Natural killer cell (primary cell): ENCODE data around the gene RGMA. TPM values are rescaled to one million over a fixed set of nuclear protein-coding genes. Genes with fewer than 3 reads are reported as not detected.

Experiments used
- ATAC-seq, 3 donors: fragments of 150-1000 bp in 2 of 3; fragments of 200-7000 bp in 1 of 3; cut with Tn5 transposase; 1 replicate in 1 of 3; 2 replicates in 2 of 3; pipeline ENCODE4 v1.10.0; 2021; ENCODE audit warnings: mild to moderate bottlenecking in 2 of 3, moderate library complexity in 2 of 3
- DNase-seq, 2 donors: peaks; one replicate each; pipeline versions ENCODE4 v3.0.0 to v3.0.0-alpha.2; 2013 to 2021; ENCODE audit warnings: mixed read lengths in 1 of 2
- H3K27ac ChIP-seq: one replicate; pipeline ENCODE4 v1.5.1; 2013; ENCODE audit warnings: mild to moderate bottlenecking, low read length
- H3K27me3 ChIP-seq: one replicate; pipeline ENCODE4 v1.6.1; 2013; ENCODE audit warnings: low read length; ENCODE audit not compliant: control insufficient read depth, insufficient read depth
- H3K36me3 ChIP-seq: one replicate; pipeline ENCODE4 v1.6.1; 2013; ENCODE audit warnings: low read length; ENCODE audit not compliant: control insufficient read depth, insufficient read depth
- H3K4me1 ChIP-seq: one replicate; pipeline ENCODE4 v1.6.1; 2013; ENCODE audit warnings: low read length; ENCODE audit not compliant: control insufficient read depth, insufficient read depth
- H3K4me3 ChIP-seq: one replicate; pipeline ENCODE4 v1.5.1; 2013; ENCODE audit warnings: low read length
- H3K9me3 ChIP-seq: one replicate; pipeline ENCODE4 v1.6.1; 2013; ENCODE audit warnings: low read length; ENCODE audit not compliant: control insufficient read depth, insufficient read depth
- H3K27ac Mint-ChIP-seq, 2 donors: one replicate each; pipeline ENCODE4 v1.8.0; 2022; ENCODE audit warnings: mild to moderate bottlenecking in 2 of 2, mixed read lengths in 2 of 2, moderate library complexity in 1 of 2
- H3K27me3 Mint-ChIP-seq, 2 donors: one replicate each; pipeline ENCODE4 v1.8.0; 2022; ENCODE audit warnings: low read depth in 2 of 2, mixed read lengths in 2 of 2
- H3K36me3 Mint-ChIP-seq: one replicate; pipeline ENCODE4 v1.8.0; 2022; ENCODE audit warnings: mixed read lengths
- H3K4me1 Mint-ChIP-seq, 2 donors: one replicate each; pipeline ENCODE4 v1.8.0; 2022; ENCODE audit warnings: mixed read lengths in 2 of 2
- H3K4me3 Mint-ChIP-seq: one replicate; pipeline ENCODE4 v1.8.0; 2022; ENCODE audit warnings: mild to moderate bottlenecking, moderate library complexity, mixed read lengths
- H3K9me3 Mint-ChIP-seq, 2 donors: one replicate each; pipeline ENCODE4 v1.8.0; 2022; ENCODE audit warnings: mixed read lengths in 2 of 2
- WGBS: methylation state at CpG from one replicate; pipeline ENCODE4 v1.1.7; 2013; ENCODE audit warnings: missing lambda C conversion rate; ENCODE audit not compliant: insufficient coverage; 5-methylcytosine and 5-hydroxymethylcytosine counted together
- intact Hi-C: fragments of 100-400 bp; cut with micrococcal nuclease; formaldehyde crosslinking; loops from one replicate; pipeline ENCODE4 v1.14.2; 2022
- total RNA-seq, 4 donors: library from RNA; stranded (reverse); fragments of 120-200 nt in 1 of 4; gene quantifications; one replicate each; pipeline versions ENCODE4 v1.2.3 to v1.2.4, GENCODE V29; 2013 to 2022
- TF ChIP-seq, protein P1 (sequence below): fragments of 200-600 bp; IDR thresholded peaks from one replicate; pipeline ENCODE4 v1.8.0; 2022; ENCODE audit warnings: antibody characterized with exemption

The RGMA gene
- total RNA-seq, 3 donors from 2014 or later (not counting 1 experiment from before 2014, with no cell fraction given): not detected

GRCh38 chr15:93085692-93086091, 3.3 kb downstream of the RGMA start:
- Histone ChIP-seq H3K4me3 (no peak overlapping the region), H3K27me3 (peaks cover 38% of the 10 kb centered on the region), H3K4me1 (peaks cover 20% of the 10 kb centered on the region), H3K27ac (no peak overlapping the region), H3K36me3 (no peaks in the 10 kb centered on the region), H3K9me3 (no peaks in the 10 kb centered on the region)
- no peak overlapping the region for H3K4me3 Mint-ChIP-seq
- H3K9me3 Mint-ChIP-seq: no peaks in the 10 kb centered on the region
- WGBS: 77% methylated on average over 1 of the region's 1 CpG
- ATAC-seq: no peak
- intact Hi-C loops: loop anchor here (5.0 kb wide), 1 partner anchor 67 kb away; no protein-coding TSS in a partner anchor
- DNase-seq: no peak
- peaks cover 7% of the 10 kb centered on the region for H3K36me3 Mint-ChIP-seq
- no peak overlapping the region for H3K27ac Mint-ChIP-seq
- H3K27me3 Mint-ChIP-seq: peaks cover 57 to 73% of the 10 kb centered on the region in 2 donors
- H3K4me1 Mint-ChIP-seq: peaks cover 13 to 15% of the 10 kb centered on the region in 2 donors
- TF ChIP-seq, protein P1, sequence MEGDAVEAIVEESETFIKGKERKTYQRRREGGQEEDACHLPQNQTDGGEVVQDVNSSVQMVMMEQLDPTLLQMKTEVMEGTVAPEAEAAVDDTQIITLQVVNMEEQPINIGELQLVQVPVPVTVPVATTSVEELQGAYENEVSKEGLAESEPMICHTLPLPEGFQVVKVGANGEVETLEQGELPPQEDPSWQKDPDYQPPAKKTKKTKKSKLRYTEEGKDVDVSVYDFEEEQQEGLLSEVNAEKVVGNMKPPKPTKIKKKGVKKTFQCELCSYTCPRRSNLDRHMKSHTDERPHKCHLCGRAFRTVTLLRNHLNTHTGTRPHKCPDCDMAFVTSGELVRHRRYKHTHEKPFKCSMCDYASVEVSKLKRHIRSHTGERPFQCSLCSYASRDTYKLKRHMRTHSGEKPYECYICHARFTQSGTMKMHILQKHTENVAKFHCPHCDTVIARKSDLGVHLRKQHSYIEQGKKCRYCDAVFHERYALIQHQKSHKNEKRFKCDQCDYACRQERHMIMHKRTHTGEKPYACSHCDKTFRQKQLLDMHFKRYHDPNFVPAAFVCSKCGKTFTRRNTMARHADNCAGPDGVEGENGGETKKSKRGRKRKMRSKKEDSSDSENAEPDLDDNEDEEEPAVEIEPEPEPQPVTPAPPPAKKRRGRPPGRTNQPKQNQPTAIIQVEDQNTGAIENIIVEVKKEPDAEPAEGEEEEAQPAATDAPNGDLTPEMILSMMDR: no peak

GRCh38 chr15:93082861-93083260, 6.2 kb downstream of the RGMA start:
- ATAC-seq: no peak
- DNase-seq: no peak
- TF ChIP-seq, protein P1: no peak
- Histone ChIP-seq H3K27me3 (peaks cover 25% of the 10 kb centered on the region), H3K27ac (no peak overlapping the region), H3K4me3 (no peak overlapping the region), H3K36me3 (no peaks in the 10 kb centered on the region), H3K4me1 (peaks cover 5% of the 10 kb centered on the region), H3K9me3 (no peaks in the 10 kb centered on the region)
- Mint-ChIP-seq H3K9me3 (no peaks in the 10 kb centered on the region), H3K27me3 (peaks cover 59 to 88% of the 10 kb centered on the region in 2 donors), H3K4me3 (no peak overlapping the region), H3K27ac (no peak overlapping the region), H3K36me3 (peaks cover 3% of the 10 kb centered on the region), H3K4me1 (peaks cover 4 to 6% of the 10 kb centered on the region in 2 donors)
- WGBS: 85% methylated on average over 3 of the region's 3 CpGs
- intact Hi-C loops: no loop called here

DNA sequence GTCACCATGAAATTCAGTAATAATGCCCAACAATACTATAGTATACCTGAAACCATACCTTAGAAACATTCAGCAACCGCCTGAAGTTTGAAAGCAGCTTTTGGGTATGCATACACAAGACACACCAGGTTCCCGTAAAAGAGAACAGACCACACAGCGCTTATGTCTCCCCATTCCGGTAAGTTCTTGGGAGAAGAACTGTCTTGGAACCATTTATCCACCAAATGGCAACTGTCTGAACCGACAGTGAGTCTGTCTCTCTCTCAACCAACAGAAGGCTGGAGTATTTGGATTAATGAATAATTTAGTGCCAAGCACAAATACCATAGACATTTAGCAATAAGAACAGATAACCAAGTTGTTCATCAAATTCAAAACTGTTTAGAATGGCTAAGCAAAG, 7.6 kb downstream of the RGMA start:
- TF ChIP-seq, protein P1: no peak
- Mint-ChIP-seq H3K36me3 (no peaks in the 10 kb centered on the region), H3K4me3 (no peak overlapping the region), H3K27me3 (peaks cover 53 to 88% of the 10 kb centered on the region in 2 donors), H3K9me3 (no peaks in the 10 kb centered on the region), H3K4me1 (no peaks in the 10 kb centered on the region), H3K27ac (no peak overlapping the region)
- ATAC-seq (no peak), DNase-seq (no peak)
- intact Hi-C loops: no loop called here
- H3K4me1 ChIP-seq: no peaks in the 10 kb centered on the region
- peaks cover 10% of the 10 kb centered on the region for H3K27me3 ChIP-seq
- H3K36me3 ChIP-seq: no peaks in the 10 kb centered on the region
- 96% methylated on average over 5 of the region's 5 CpGs for WGBS
- no peak overlapping the region for H3K4me3 ChIP-seq
- H3K27ac ChIP-seq: no peak overlapping the region
- no peaks in the 10 kb centered on the region for H3K9me3 ChIP-seq

DNA sequence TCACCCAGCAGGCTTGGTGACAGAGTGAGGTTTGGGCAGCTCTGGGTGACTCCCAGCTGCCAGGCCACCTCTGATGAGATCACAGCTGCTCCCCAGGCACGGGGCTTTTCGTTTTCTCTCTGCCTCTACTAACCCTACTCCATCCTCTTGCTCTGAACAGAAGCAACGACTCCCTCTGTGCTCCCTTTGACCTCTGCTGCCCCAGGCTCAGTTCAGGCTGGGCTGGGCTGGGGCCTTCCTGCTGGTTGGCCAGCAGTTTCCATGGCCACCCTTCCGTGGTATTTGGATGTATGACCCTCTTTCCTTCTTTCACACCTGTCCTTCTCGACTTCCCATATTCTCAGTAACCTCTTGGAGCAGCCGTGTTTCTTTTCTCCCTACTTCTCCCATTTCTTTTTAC, 8.6 kb downstream of the RGMA start:
- DNase-seq (no peak), ATAC-seq (no peak)
- Histone ChIP-seq H3K4me1 (no peaks in the 10 kb centered on the region), H3K27me3 (peaks cover 6% of the 10 kb centered on the region), H3K9me3 (no peaks in the 10 kb centered on the region), H3K27ac (no peak overlapping the region), H3K36me3 (no peaks in the 10 kb centered on the region), H3K4me3 (no peak overlapping the region)
- 83% methylated on average over 6 of the region's 6 CpGs for WGBS
- Mint-ChIP-seq H3K27ac (no peak overlapping the region), H3K9me3 (no peaks in the 10 kb centered on the region), H3K36me3 (no peaks in the 10 kb centered on the region), H3K4me3 (no peak overlapping the region), H3K4me1 (no peaks in the 10 kb centered on the region), H3K27me3 (peaks cover 54 to 88% of the 10 kb centered on the region in 2 donors)
- intact Hi-C loops: no loop called here
- TF ChIP-seq, protein P1: no peak
